ENCODE data around the gene DENND1A.

DNA sequence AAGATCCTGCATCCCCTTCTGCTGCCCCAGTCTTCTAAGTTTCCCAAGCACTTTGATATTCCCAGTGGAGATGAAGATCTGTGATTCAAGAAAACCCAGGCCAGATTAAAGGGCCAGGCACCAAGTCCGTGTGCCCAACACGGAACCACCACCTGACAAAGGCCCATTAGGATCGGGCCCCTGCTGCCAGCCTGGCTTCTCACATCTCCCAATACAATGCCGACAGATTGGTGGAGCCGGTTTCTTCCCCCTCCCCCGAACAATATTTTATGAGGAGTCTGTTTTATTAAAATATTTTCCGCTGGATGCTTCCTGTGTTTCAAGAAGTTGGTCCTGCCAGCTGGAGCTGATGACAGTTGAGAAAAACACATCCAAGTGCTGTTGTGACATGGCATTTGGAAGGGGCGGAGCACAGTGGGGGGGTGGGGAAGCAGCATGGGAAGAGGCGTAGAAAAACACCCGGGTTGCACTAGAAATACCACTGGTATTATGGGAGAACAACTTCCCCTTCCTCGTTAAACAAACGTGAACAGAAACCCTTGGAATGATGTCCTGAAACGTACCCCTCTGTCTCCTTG, 528.9 kb downstream of the DENND1A start:
- TF ChIP-seq, protein P1, sequence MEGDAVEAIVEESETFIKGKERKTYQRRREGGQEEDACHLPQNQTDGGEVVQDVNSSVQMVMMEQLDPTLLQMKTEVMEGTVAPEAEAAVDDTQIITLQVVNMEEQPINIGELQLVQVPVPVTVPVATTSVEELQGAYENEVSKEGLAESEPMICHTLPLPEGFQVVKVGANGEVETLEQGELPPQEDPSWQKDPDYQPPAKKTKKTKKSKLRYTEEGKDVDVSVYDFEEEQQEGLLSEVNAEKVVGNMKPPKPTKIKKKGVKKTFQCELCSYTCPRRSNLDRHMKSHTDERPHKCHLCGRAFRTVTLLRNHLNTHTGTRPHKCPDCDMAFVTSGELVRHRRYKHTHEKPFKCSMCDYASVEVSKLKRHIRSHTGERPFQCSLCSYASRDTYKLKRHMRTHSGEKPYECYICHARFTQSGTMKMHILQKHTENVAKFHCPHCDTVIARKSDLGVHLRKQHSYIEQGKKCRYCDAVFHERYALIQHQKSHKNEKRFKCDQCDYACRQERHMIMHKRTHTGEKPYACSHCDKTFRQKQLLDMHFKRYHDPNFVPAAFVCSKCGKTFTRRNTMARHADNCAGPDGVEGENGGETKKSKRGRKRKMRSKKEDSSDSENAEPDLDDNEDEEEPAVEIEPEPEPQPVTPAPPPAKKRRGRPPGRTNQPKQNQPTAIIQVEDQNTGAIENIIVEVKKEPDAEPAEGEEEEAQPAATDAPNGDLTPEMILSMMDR (IDR thresholded peaks at IDR 0.05), result no peak
- TF ChIP-seq POLR2A (IDR thresholded peaks at IDR 0.05), result no peak
